PC-3 (cell line): ENCODE results near the gene ETV6.

Source experiments
- EZH2phosphoT487 ChIP-seq: fragments of 300-600 bp; sonication (generic); IDR thresholded peaks from 2 replicates; pipeline ENCODE4 v1.6.1; 2018; ENCODE audit warnings: mild to moderate bottlenecking, antibody characterized with exemption, low read length, borderline replicate concordance
- TF ChIP-seq, protein P1 (sequence below): fragments of 300-600 bp; sonication (generic); conservative IDR thresholded peaks from 2 replicates; pipeline ENCODE4 v1.5.1; 2017; ENCODE audit warnings: antibody characterized with exemption, low read depth, mild to moderate bottlenecking, low read length

DNA sequence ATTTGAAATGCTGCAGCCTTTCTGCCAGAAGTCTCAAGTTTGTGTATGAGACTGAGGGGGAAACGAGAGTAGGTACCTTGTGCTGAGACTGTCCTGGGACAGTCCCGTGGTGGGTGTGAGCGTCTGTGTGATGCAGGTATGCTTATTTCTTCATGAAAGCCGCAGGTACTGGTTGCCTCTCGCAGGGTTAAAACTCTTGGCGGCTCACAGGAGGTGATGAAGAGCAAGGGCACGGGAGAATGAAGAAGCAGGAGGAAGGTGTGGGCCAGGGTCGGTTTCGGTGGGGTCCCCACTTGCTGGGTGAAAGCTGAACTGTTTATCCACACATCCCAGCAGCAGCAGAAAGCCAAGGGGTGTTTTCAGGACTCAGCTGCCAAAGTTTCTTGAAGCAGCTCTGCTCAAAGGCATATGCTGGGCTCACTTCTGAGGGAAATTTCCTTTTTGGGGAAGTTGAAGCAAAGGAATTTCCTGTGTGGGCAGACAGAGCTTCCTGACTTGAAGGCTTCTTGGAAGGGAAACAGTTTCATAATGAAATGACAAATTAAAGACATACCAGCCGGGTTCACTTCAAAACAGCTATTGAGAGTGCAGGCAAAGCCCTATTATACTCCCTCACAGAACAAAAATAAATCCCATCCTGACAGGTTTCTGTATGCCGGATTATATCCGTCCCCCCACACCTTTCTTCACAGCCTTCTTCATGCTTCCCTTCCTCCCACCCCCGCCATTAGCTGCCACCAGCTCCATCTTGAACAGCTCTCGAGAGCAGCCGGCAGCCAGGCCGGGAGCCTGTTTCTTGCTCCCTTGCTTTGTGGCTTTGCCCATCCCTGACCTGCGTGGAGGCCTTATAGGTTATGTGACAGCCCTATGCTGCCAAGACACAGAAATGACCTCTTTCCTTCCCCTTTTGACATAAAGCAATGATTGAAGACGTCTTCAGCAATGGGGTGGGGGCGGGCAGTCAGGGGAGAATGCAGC, 116.6 kb downstream of the ETV6 start:
- TF ChIP-seq, protein P1, sequence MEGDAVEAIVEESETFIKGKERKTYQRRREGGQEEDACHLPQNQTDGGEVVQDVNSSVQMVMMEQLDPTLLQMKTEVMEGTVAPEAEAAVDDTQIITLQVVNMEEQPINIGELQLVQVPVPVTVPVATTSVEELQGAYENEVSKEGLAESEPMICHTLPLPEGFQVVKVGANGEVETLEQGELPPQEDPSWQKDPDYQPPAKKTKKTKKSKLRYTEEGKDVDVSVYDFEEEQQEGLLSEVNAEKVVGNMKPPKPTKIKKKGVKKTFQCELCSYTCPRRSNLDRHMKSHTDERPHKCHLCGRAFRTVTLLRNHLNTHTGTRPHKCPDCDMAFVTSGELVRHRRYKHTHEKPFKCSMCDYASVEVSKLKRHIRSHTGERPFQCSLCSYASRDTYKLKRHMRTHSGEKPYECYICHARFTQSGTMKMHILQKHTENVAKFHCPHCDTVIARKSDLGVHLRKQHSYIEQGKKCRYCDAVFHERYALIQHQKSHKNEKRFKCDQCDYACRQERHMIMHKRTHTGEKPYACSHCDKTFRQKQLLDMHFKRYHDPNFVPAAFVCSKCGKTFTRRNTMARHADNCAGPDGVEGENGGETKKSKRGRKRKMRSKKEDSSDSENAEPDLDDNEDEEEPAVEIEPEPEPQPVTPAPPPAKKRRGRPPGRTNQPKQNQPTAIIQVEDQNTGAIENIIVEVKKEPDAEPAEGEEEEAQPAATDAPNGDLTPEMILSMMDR: no peak
- TF ChIP-seq EZH2phosphoT487: no peak
